GM21528 (cell line): ENCODE data around the gene MAP7D3.
"Not testable (repeated sequence)": the region's sequence is repeated elsewhere in the genome, so short reads cannot be mapped to it uniquely, and the experiment has no call there.

Source experiments
- ATAC-seq: cut with Tn5 transposase; IDR thresholded peaks from one replicate; pipeline ENCODE4 v1.9.1; 2021; ENCODE audit warnings: mild to moderate bottlenecking, moderate library complexity; ENCODE audit not compliant: unreplicated experiment, low FRiP score

The MAP7D3 gene

DNA sequence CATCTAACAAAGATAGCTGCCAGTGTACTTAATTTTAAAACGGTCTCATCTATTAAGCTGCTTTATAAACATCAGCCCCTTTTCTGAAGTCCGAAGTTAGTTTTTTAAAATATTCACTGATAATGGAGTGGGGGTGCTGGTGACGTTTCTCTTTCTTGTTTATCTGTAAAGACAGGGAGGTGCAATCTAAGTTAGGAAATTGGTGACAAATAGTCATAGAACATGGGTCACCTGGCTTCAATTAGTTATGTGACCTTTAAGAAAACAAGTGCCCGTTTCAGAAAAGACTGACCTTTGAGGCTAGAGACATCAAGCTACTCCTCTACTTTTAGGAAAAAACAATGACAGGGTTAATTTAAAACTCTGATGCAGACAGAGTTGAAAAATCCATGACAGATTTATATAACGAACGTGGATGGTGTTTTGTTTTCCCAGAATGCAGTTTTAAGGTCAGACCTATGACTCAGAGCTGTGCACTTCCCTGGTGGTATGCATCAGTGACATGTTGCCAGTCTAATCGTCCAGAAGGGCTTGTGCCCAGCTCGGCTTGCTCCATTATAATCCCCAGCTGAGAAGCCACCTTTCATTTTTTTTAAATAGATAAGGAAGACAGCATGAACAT, 65.7 kb downstream of the MAP7D3 start:
- no peak for ATAC-seq

DNA sequence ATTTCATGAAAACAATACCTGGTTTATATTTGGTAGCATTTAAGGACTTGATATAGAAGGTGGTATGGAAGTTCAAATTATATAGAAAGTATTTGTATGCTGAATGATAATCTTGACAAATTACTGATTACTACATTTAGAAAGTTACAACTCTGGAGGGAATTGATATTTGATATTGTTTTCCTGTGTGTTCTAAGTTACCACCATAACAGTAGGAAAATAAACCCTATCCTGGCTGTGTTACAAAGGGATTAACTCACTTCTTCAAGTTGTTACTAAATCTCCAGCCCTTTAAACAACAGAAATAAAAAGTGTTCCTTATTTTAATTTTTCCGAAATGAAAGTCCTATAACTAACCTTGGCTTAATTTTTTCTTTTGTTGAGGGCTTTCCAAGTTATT, 67.3 kb downstream of the MAP7D3 start:
- no peak for ATAC-seq

DNA sequence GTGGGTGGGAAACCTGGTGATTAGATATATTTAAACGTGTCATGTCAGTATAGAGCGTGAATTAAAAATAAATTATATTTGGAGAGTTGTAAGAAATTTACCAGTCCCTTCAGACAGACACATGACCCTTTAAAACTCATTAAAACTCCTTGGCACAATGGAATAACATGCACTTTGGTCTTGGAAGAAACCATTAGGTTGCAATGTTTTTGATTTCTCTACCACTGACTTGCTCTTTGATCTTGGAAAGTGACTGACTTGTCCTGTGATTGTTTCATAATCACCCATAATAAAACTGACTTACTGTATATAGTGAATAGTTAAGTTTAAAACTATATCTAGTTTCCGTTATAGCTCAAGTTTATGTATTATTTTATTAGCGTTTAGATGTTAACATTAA, 68.0 kb downstream of the MAP7D3 start:
- ATAC-seq: no peak

DNA sequence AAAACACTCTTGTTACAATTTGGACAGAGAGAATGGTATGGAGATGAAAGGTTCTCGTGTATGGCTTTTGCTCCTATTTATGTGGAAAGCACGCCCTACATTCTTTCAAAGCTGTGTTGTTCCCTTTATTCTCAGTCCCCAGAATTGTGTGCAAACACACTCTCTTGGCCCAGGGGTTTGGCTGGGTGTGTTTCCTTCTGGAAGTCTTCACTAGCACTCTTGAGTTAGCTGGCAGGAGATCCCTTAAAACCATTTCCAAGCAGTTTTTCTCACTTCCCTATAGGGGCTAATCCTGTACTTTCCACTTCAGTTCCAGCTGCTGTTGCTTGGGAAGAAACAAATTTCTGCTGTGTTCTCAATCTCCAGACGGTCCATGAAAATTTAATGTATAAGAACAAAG, 68.8 kb downstream of the MAP7D3 start:
- ATAC-seq: no peak

DNA sequence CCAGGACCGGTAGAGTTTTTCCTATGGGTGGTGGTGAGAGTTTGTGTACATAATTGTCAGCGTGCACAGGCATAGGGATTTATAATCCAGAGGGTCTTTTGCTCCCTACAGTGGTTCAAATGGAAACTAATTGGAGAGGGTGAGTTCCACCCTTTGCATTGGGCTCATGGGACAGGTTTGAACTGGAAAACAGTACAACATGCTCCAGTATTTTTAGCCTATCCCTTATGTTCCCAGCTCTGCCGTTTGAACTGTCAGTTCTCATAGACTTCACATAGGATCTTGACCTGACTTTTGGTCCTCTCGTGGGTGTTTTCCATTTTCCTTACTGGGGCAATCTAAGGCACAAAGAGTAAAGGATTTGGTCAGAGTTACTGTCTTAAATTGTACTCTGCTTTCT, 72.1 kb downstream of the MAP7D3 start:
- ATAC-seq: no peak

DNA sequence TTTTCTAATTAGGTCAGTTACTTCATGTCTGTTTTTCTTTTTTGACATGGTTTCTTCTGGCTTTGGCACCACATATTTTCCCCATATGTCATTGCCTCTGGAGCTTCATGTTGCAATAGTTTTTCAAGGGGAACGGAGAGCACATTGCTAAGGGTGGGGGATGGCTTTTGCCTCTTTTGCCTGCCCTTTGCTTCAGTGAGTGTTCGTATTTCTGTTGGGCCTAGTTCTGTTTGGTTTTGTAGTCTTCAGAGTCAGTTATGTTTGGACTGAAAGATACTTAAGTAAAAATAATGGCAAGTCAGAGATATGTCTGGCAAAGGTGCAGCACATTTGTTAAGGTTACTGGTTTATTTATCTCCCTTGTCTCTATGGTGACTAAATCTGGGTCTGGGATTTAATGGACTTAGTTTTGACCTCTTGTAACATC, 74.8 kb downstream of the MAP7D3 start:
- ATAC-seq: no peak

DNA sequence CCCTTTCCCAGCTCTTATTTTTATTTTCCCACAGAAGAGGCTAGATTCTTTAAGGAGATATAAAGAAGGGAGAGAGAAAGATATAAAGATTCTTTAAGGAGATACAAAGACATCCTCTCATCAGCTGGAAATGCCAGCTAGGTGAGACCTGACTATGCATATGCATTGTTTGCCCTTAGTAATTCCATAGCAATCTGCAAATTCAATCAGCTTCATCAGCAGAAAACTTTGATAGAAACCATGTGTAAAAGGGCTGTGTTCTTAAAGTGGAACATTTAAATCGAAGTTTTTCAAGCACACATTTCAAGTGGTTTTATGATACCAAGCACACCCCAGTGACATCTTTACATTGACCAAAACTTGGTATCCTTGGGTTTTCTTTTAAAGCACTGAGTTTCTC, 79.8 kb downstream of the MAP7D3 start:
- no peak for ATAC-seq

DNA sequence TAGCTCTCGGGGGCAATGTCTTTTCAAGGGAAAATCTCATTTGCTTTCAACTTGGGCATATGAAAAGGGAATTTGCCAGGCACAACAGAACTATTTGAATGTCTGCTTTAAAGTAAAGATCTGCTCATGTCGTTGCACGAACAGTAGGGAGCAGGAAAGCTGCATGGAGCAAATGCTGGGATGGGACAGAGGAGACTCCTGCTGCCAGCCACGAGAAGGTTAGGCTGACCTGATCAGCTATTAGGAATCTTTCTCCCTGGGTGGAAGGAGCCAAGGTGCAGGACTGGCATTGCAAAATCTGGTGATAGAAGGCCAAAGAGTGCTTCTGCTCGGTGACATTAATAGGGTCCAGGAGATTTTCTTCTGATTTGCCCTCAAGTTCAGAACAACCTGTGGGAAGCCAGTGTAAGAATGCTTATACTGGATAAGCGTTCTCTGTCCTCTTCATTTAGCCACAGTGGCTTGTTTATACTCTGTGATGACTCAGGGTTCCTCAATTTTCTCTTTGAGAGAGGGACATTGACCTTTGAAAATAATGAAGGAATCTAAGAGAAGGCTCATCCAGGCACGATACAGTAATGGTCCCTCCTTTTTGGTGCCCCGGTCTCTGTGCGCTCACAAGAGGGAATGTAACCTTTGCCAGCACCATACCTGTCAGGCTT, 80.9 kb downstream of the MAP7D3 start:
- no peak for ATAC-seq

DNA sequence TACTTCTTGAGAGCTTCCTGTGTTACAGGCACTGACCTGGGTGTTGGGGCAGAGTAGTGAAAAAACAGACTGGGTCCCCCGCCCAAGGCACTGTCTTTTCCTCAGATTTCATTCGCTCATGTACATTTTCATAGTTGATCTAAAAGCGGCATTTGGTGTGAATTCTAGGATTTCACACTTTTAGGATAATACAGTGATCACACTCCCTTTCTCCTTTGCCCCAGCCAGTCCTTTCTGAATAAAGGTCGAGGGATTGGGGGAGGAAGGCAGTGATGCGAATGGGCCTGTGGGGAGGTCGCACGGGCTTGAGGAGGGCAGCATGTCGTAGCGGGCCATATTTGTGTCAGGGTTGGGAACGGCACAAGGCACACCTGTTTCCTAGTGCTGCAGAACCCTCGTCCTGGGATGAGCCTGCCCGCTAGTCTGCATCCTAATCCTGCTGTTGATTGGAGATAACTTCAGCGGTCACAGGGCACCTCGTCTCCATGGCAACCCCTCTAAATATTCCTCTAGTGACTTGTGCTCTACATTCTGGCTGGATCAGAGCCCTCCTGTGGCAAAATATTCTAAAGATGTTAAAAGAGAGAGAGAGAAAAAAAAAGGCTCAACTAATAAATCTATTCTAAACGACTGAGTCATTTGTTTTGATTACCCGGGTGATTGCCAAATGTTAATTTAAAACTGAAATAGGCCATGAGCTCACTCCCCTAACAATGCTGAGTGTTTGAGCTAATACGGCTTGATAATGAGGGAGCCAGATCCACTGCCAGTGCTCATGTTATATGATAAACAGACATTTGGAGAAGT, 82.1 kb downstream of the MAP7D3 start:
- no peak for ATAC-seq

DNA sequence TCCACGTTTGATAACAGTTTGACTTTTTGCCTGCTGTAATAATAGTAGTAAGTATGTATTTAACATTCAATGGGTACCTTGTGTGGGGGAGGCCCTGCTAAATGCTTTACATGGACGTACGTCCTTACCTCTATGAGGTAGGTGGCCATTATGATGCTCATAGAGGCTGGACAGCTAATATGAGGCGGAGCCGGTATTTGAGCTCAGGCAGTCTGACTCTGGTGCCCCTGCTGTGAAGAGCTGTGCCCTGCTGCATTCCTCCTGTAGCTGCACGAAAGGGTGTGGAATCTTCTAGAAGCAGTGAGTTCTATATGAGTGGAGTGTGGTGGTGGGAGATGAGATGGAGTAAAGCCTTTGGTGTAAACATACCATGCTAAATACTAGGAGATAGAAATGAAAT, 83.2 kb downstream of the MAP7D3 start:
- ATAC-seq: not testable (repeated sequence)

DNA sequence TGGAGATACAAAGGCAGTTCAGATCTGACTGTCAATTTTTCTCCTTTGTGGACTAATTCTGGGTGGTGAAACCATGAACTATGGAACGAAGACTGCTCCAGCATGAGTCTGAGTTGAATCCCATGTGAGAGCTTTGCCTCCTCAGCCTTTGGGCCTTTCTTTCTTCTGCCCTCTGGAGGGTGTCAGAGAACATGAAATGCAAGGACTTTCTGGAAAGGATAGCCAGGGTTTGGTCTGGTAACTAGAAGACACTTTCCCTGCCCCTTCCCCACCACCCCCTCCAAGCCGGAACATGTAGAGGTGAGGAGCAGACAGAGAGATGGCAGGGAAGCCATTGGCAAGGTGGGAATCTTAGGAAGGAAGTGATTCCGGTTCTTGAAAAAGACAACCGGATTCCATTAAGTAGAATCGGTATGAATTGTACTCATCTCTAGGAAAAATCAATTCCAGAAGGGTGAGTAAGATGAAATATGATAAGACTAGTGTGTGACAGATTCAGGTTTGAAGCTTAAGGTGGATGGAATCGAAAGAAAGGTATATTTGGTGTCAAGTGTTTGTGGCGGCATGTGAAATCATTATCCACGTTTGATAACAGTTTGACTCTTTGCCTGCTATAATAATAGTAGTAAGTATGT, 84.9 kb downstream of the MAP7D3 start:
- ATAC-seq: no peak

DNA sequence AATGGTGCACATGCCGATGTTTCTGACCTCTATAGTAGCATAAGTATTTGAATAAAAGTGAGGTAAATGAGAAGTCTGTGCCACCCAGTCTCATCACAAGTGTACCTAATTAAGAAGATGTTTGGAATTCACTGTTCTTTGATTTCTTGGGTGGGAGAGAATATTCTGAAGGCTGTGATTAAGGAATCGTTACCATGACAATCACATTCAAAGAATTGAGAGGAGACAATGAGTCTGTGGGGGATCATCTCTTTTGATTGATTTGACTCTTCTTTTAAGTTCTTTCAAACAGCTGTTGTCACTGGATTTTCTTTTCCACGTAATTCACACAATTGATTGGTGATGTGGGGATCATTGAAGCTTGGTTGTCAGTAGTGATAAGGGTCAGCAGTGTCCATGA, 85.8 kb downstream of the MAP7D3 start:
- ATAC-seq: no peak

DNA sequence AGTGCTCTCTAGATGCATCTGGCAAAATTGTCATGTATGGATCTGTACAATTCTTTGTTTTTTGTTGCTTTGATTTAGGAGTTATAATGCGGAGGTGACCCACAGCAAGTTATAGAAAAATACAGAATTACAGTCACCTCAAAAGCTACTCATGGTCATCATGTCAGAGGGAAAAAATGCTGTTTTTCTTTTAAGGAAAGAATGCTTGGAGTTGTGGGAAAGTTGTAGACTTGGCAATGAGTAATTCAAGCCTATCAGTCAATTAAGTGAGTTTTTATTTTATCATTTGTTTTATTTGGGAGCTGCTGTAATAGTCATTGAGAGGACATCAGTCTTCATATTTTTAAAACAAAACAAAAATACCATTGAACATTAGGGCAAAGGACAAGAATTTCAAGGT, 87.5 kb downstream of the MAP7D3 start:
- no peak for ATAC-seq
